Kidney (tissue), 14 donors: ENCODE data around the gene DLG2. TPM values are rescaled to one million over a fixed set of nuclear protein-coding genes. Genes with fewer than 3 reads are reported as not detected.
A peak's percentile ranks its signal among the peaks of the same experiment; 100 is the strongest.

ENCODE experiments used
- DNase-seq, 5 donors: peaks; one replicate each; pipeline ENCODE4 v3.0.0-alpha.2; 2013 to 2020
- FAIRE-seq: peaks from 2 replicates; lab custom pipeline; 2012; peaks lifted over from hg19 to GRCh38; lab: Jason Lieb, UNC
- H3K27ac ChIP-seq, 2 donors: one replicate each; pipeline ENCODE4 v1.7.0; 2013; ENCODE audit warnings: low read depth in 2 of 2, low read length in 2 of 2, inconsistent platforms in 1 of 2
- H3K27me3 ChIP-seq: one replicate; pipeline ENCODE4 v1.7.1; 2013; ENCODE audit warnings: low read length, inconsistent platforms; ENCODE audit not compliant: control insufficient read depth, insufficient read depth
- H3K36me3 ChIP-seq, 3 donors: one replicate each; pipeline versions ENCODE4 v1.7.0 to v1.7.1; 2013; ENCODE audit warnings: low read length in 3 of 3, control low read depth in 1 of 3, inconsistent platforms in 1 of 3; ENCODE audit not compliant: insufficient read depth in 3 of 3, control insufficient read depth in 2 of 3
- H3K4me1 ChIP-seq, 3 donors: one replicate each; pipeline versions ENCODE4 v1.7.0 to v1.7.1; 2013; ENCODE audit warnings: low read length in 3 of 3, inconsistent platforms in 1 of 3, low read depth in 1 of 3; ENCODE audit not compliant: control insufficient read depth in 2 of 3, insufficient read depth in 2 of 3
- H3K4me3 ChIP-seq, 3 donors: one replicate each; pipeline versions ENCODE4 v1.7.0 to v1.8.1; 2013; ENCODE audit warnings: low read length in 3 of 3, control low read depth in 1 of 3, inconsistent platforms in 1 of 3
- H3K9ac ChIP-seq, 3 donors: one replicate each; pipeline versions ENCODE4 v1.7.0 to v1.7.1; 2013; ENCODE audit warnings: low read length in 3 of 3, control low read depth in 1 of 3, inconsistent platforms in 1 of 3
- H3K9me3 ChIP-seq, 3 donors: one replicate each; pipeline versions ENCODE4 v1.7.0 to v1.7.1; 2013; ENCODE audit warnings: low read length in 3 of 3, control low read depth in 1 of 3, inconsistent platforms in 1 of 3; ENCODE audit not compliant: control insufficient read depth in 2 of 3, insufficient read depth in 1 of 3
- CTCF ChIP-seq: IDR thresholded peaks from 3 replicates; pipeline ENCODE4 v1.5.1; 2012; ENCODE audit warnings: mild to moderate bottlenecking, moderate library complexity, borderline replicate concordance; ENCODE audit not compliant: insufficient read depth; ENCODE audit errors: extremely low read depth
- intact Hi-C: fragments of 100-400 bp; cut with DNase I; formaldehyde crosslinking; loops from one replicate; pipeline ENCODE4 v1.11.1; 2022
- polyA plus RNA-seq: library from polyadenylated mRNA; stranded (reverse); fragments of 350-450 nt; fragmentation: Illumina TruSeq; extraction: RNeasy Lipid Tissue Mini Kit (QIAGEN cat#74804); gene quantifications from one replicate; pipeline ENCODE4 v1.2.3, GENCODE V29; 2014; ENCODE audit warnings: low read depth, low replicate concordance; ENCODE audit not compliant: insufficient read depth
- total RNA-seq: library from RNA; stranded (reverse); fragmentation: NEBNext Ultra II Directional; extraction: Animal tissue kit (Norgen Biotek cat#: 25700); gene quantifications from one replicate; pipeline ENCODE4 v1.2.1, GENCODE V29; 2021
- donor health status: control.
- donor health status: control.
- donor health status: control.
- donor health status: control.
- donor health status: control.
- donor health status: DM: yes; HTN: yes; CAD: no.
- donor health status: Normal renal cell carcinoma (clear cell type).

DLG2 gene
- total and polyA plus RNA-seq, 2 donors from 2014 or later: 2.9 to 7.2 TPM

- FAIRE-seq: no peak
These were observed 1913.4 kb downstream of the DLG2 start for GRCh38 chr11:83713708-83714107.

GRCh38 chr11:83711106-83711527, 1916.0 kb downstream of the DLG2 start:
- no peak for FAIRE-seq

More at GRCh38 chr11:83713708-83714107, 1913.4 kb downstream of the DLG2 start:
- TF ChIP-seq CTCF: no peak
- no peaks in the 10 kb centered on the region for H3K27me3 ChIP-seq
- H3K9ac ChIP-seq: no peak overlapping the region
- peak in 1 of 5 donors; percentile 8 for DNase-seq
- intact Hi-C loops: no loop called here
- H3K9me3 ChIP-seq: no peaks in the 10 kb centered on the region
- H3K4me1 ChIP-seq: no peaks in the 10 kb centered on the region
- H3K36me3 ChIP-seq: no peaks in the 10 kb centered on the region
- no peak overlapping the region for H3K27ac ChIP-seq
- H3K4me3 ChIP-seq: no peak overlapping the region

GRCh38 chr11:83709434-83709833, 1917.7 kb downstream of the DLG2 start:
- intact Hi-C loops: no loop called here

More at GRCh38 chr11:83711106-83711527, 1916.0 kb downstream of the DLG2 start:
- intact Hi-C loops: no loop called here
- Histone ChIP-seq H3K27ac (no peak overlapping the region), H3K27me3 (no peaks in the 10 kb centered on the region), H3K4me3 (no peak overlapping the region), H3K36me3 (no peaks in the 10 kb centered on the region), H3K4me1 (no peaks in the 10 kb centered on the region), H3K9me3 (no peaks in the 10 kb centered on the region), H3K9ac (no peak overlapping the region)
- TF ChIP-seq CTCF: no peak
- DNase-seq: no peak

More at GRCh38 chr11:83709434-83709833, 1917.7 kb downstream of the DLG2 start:
- H3K27ac ChIP-seq: no peak overlapping the region
- H3K4me3 ChIP-seq: no peak overlapping the region
- H3K36me3 ChIP-seq: no peaks in the 10 kb centered on the region
- H3K4me1 ChIP-seq: no peaks in the 10 kb centered on the region
- no peak overlapping the region for H3K9ac ChIP-seq
- TF ChIP-seq CTCF: no peak
- H3K9me3 ChIP-seq: no peaks in the 10 kb centered on the region
- FAIRE-seq (no peak), DNase-seq (no peak)
- H3K27me3 ChIP-seq: no peaks in the 10 kb centered on the region
